Immature natural killer cell (primary cell): ENCODE data around the gene IER3. TPM values are rescaled to one million over a fixed set of nuclear protein-coding genes. Genes with fewer than 3 reads are reported as not detected.

ENCODE experiments used
- DNase-seq, 3 donors: peaks; one replicate each; pipeline ENCODE4 v3.0.0; 2022; ENCODE audit warnings: mixed read lengths in 1 of 3
- H3K27ac Mint-ChIP-seq, 6 donors: one replicate each; pipeline ENCODE4 v1.8.0; 2020; ENCODE audit warnings: mixed read lengths in 6 of 6, mild to moderate bottlenecking in 5 of 6, inconsistent platforms in 4 of 6, moderate library complexity in 3 of 6
- H3K27me3 Mint-ChIP-seq, 3 donors: one replicate each; pipeline ENCODE4 v1.8.0; 2020 to 2021; ENCODE audit warnings: low read depth in 3 of 3, mild to moderate bottlenecking in 3 of 3, mixed read lengths in 3 of 3, moderate library complexity in 3 of 3, inconsistent platforms in 1 of 3
- H3K36me3 Mint-ChIP-seq, 3 donors: one replicate each; pipeline ENCODE4 v1.8.0; 2020; ENCODE audit warnings: mixed read lengths in 3 of 3, inconsistent platforms in 2 of 3, mild to moderate bottlenecking in 2 of 3
- H3K4me1 Mint-ChIP-seq, 2 donors: one replicate each; pipeline ENCODE4 v1.8.0; 2020; ENCODE audit warnings: inconsistent platforms in 2 of 2, mild to moderate bottlenecking in 2 of 2, mixed read lengths in 2 of 2, moderate library complexity in 1 of 2
- H3K4me3 Mint-ChIP-seq, 5 donors: one replicate each; pipeline ENCODE4 v1.8.0; 2020; ENCODE audit warnings: mild to moderate bottlenecking in 5 of 5, mixed read lengths in 5 of 5, inconsistent platforms in 3 of 5, moderate library complexity in 3 of 5
- H3K9me3 Mint-ChIP-seq, 6 donors: one replicate each; pipeline ENCODE4 v1.8.0; 2020; ENCODE audit warnings: mild to moderate bottlenecking in 6 of 6, mixed read lengths in 6 of 6, inconsistent platforms in 4 of 6, moderate library complexity in 3 of 6
- polyA plus RNA-seq, 3 donors: library from polyadenylated mRNA; unstranded; fragments of 300-500 nt; fragmentation: Illumina TruSeq; gene quantifications; one replicate each; pipeline ENCODE4 v1.2.3, GENCODE V29; 2021

The IER3 gene
- 1 to 10 TPM; 1.0 to 2.7 (median 1.6) TPM for polyA plus RNA-seq

DNA sequence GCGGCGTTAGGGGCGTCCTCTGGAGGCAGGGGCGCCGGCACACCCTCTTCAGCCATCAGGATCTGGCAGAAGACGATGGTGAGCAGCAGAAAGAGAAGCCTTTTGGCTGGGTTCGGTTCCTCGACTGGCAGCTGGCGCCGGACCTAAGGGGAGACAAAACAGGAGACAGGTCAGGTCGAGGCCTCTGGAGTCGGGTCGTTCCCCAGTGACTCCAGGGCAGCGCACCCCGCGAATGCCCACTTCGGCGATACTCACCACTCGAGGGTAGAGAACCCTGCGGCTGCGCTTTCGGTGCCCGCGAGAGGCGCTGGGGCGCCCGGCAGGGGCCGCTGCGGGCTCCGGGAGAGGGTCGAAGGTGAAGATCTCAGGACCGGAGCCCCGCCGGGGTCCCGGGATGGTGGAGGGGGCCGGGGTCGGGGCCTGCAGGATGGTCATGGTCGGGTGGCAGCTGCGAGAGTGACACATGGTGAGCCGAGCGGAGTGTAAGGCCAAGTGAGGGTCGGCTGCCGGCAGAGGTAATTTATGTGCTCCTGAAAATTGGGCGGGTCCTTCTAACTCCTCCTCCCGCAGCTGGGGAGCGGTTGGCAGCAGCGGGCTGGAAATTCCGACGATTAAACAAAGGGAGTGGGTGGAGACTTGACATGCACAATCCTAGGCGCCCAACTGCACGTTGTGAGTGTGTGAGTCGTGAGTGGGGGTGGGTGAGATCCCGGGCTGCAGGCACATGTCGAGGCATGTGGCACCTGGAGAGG lies at the start of gene IER3:
TSS of gene IER3 (minus strand) at position 494 of the 752 bp plus-strand sequence. CDS start at position 465, 29 bp downstream.
- Mint-ChIP-seq H3K4me3 (peak within 1 kb of the TSS; percentile 88 to 97 (median 89)), H3K36me3 (peaks cover 9 to 25% (median 12%) of the 10 kb centered on the region in 3 donors), H3K4me1 (peaks cover 43 to 52% of the 10 kb centered on the region in 2 donors), H3K9me3 (peaks cover 0 to 1% (median 0%) of the 10 kb centered on the region in 6 donors), H3K27me3 (peaks cover 3 to 24% (median 4%) of the 10 kb centered on the region in 3 donors), H3K27ac (peak within 1 kb of the TSS; percentile 89 to 97 (median 94))
- DNase-seq, result peak; percentile 61 to 62 (median 62)

GRCh38 chr6:30793521-30794194 lies 49.3 kb upstream of the IER3 start:
- H3K9me3 Mint-ChIP-seq, result no peaks in the 10 kb centered on the region
- peaks cover 21 to 25% of the 10 kb centered on the region in 2 donors for H3K4me1 Mint-ChIP-seq
- peaks cover 0 to 4% (median 0%) of the 10 kb centered on the region in 3 donors for H3K36me3 Mint-ChIP-seq
- peak overlapping the region; percentile 93 to 95 (median 95) for H3K27ac Mint-ChIP-seq
- H3K4me3 Mint-ChIP-seq, result peak overlapping the region; percentile 66 to 88 (median 72)
- peaks cover 0 to 2% (median 0%) of the 10 kb centered on the region in 3 donors for H3K27me3 Mint-ChIP-seq
- DNase-seq, result peak; percentile 35 to 53 (median 42)

DNA sequence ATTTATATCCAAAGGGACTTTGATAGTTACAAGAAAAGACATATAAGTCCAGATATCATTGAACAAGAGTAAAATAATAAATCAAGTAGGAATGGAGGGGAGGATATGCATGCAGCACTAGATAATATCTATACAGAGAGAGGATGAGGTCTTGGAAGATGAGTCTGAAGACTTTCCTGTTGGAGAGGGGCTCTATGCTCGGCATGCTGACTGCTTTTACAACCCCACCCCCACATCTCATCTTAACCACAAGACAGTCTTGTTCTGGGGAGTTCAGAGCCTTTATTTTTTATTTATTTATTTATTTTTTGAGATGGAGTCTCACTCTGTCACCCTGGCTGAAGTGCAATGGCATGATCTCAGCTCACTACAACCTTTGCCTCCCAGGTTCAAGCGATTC lies 48.4 kb upstream of the IER3 start:
- Mint-ChIP-seq H3K9me3 (no peaks in the 10 kb centered on the region), H3K27me3 (peaks cover 0 to 4% (median 2%) of the 10 kb centered on the region in 3 donors), H3K4me1 (peaks cover 25 to 33% of the 10 kb centered on the region in 2 donors), H3K27ac (peak overlapping the region; percentile 68 to 95 (median 84)), H3K4me3 (peak overlapping the region in 1 of 5 donors; percentile 61), H3K36me3 (no peaks in the 10 kb centered on the region)
- DNase-seq, result no peak

GRCh38 chr6:30790724-30791383 lies 46.5 kb upstream of the IER3 start:
- Mint-ChIP-seq H3K4me1 (peaks cover 25 to 42% of the 10 kb centered on the region in 2 donors), H3K27me3 (peaks cover 0 to 4% (median 0%) of the 10 kb centered on the region in 3 donors), H3K27ac (peak overlapping the region in 1 of 6 donors; percentile 49), H3K9me3 (no peaks in the 10 kb centered on the region), H3K36me3 (no peaks in the 10 kb centered on the region), H3K4me3 (no peak overlapping the region)
- no peak for DNase-seq

DNA sequence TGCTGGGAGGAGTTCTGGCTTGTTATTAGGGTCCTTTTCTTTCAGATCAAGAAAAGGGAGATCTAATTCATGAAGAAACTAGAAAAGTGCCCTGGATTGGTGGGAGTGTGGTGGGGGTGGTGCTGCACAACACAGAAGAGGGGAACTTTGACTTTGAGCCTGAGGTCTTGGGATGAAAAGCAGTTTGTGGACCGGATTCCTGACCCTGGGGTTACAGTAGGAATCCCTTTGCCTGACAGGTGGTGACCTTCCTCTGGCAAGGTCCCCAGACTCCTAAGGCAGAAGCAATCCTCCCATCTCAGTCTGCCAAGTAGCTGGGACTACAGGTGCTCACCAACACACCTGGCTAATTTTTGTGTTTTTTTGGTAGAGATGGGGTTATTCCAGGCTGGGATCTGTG lies 45.3 kb upstream of the IER3 start:
- no peak overlapping the region for H3K27ac Mint-ChIP-seq
- H3K36me3 Mint-ChIP-seq, result no peaks in the 10 kb centered on the region
- H3K27me3 Mint-ChIP-seq, result peaks cover 0 to 4% (median 0%) of the 10 kb centered on the region in 3 donors
- H3K4me3 Mint-ChIP-seq, result no peak overlapping the region
- no peak for DNase-seq
- no peaks in the 10 kb centered on the region for H3K9me3 Mint-ChIP-seq
- H3K4me1 Mint-ChIP-seq, result peaks cover 24 to 42% of the 10 kb centered on the region in 2 donors

DNA sequence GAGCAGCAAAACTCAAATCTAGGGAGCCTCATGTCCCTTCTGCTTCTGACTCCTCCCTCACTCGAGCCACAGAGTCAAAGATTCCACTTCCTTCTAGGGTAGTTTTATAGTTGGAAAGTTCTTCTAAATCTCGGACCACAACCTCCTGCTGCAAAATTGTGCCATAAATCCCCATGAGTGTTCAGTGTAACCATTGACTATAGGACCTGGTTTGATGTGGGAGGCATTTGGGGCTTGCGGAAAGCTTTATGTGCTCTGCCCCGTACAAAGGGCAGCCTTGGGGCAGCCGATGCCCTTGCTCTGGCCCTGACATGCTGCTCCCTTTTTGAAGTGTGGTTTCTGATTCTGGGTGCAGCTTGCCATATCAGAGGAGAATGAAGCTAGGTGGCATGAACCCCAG lies 43.6 kb upstream of the IER3 start:
- H3K4me1 Mint-ChIP-seq, result peaks cover 10 to 32% of the 10 kb centered on the region in 2 donors
- H3K27ac Mint-ChIP-seq, result peak overlapping the region in 3 of 6 donors; percentile 13 to 22 (median 22)
- no peaks in the 10 kb centered on the region for H3K9me3 Mint-ChIP-seq
- DNase-seq, result peak in 1 of 3 donors; percentile 11
- H3K36me3 Mint-ChIP-seq, result no peaks in the 10 kb centered on the region
- peaks cover 0 to 4% (median 2%) of the 10 kb centered on the region in 3 donors for H3K27me3 Mint-ChIP-seq
- H3K4me3 Mint-ChIP-seq, result peak overlapping the region in 1 of 5 donors; percentile 53

- Mint-ChIP-seq H3K4me3 (no peak overlapping the region), H3K4me1 (peaks cover 9 to 17% of the 10 kb centered on the region in 2 donors)
These were observed 38.2 kb upstream of the IER3 start for GRCh38 chr6:30782425-30783014.

GRCh38 chr6:30781743-30782424 lies 37.5 kb upstream of the IER3 start:
- peaks cover 9 to 17% of the 10 kb centered on the region in 2 donors for H3K4me1 Mint-ChIP-seq
- peak overlapping the region in 1 of 6 donors; percentile 41 for H3K27ac Mint-ChIP-seq
- peaks cover 0 to 1% (median 0%) of the 10 kb centered on the region in 6 donors for H3K9me3 Mint-ChIP-seq
- DNase-seq, result peak in 1 of 3 donors; percentile 18
- H3K36me3 Mint-ChIP-seq, result no peaks in the 10 kb centered on the region
- peaks cover 0 to 4% (median 3%) of the 10 kb centered on the region in 3 donors for H3K27me3 Mint-ChIP-seq
- H3K4me3 Mint-ChIP-seq, result peak overlapping the region in 1 of 5 donors; percentile 51

More at GRCh38 chr6:30782425-30783014, 38.2 kb upstream of the IER3 start:
- Mint-ChIP-seq H3K27ac (peak overlapping the region in 2 of 6 donors; percentile 37 to 41), H3K9me3 (peaks cover 0 to 1% (median 0%) of the 10 kb centered on the region in 6 donors), H3K36me3 (no peaks in the 10 kb centered on the region), H3K27me3 (peaks cover 0 to 4% (median 3%) of the 10 kb centered on the region in 3 donors)
- no peak for DNase-seq

DNA sequence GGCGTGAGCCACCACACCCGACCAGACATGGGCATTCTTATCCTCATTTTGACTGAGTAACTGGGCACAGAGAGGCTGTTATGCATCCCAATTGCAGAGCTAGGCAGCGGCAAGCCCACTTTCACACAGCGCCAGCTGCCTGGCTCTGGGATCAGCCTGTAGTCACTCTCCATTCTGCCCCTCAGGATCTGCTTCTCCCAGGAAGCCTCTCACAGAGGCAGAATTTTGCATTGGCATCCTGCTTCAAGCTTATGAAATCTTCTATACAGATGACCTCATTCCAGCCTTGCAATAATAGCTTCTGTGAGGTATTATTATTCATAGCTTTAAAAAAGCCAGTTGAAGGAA lies 37.0 kb upstream of the IER3 start:
- Mint-ChIP-seq H3K4me1 (peaks cover 9 to 12% of the 10 kb centered on the region in 2 donors), H3K27me3 (peaks cover 0 to 5% (median 3%) of the 10 kb centered on the region in 3 donors), H3K27ac (no peak overlapping the region), H3K36me3 (no peaks in the 10 kb centered on the region), H3K9me3 (peaks cover 0 to 1% (median 0%) of the 10 kb centered on the region in 6 donors), H3K4me3 (no peak overlapping the region)
- no peak for DNase-seq

GRCh38 chr6:30780642-30780920 lies 36.2 kb upstream of the IER3 start:
- Mint-ChIP-seq H3K36me3 (no peaks in the 10 kb centered on the region), H3K4me1 (peaks cover 9% of the 10 kb centered on the region in 2 donors), H3K27ac (no peak overlapping the region), H3K27me3 (peaks cover 0 to 5% (median 3%) of the 10 kb centered on the region in 3 donors), H3K4me3 (no peak overlapping the region), H3K9me3 (peaks cover 0 to 1% (median 0%) of the 10 kb centered on the region in 6 donors)
- no peak for DNase-seq

DNA sequence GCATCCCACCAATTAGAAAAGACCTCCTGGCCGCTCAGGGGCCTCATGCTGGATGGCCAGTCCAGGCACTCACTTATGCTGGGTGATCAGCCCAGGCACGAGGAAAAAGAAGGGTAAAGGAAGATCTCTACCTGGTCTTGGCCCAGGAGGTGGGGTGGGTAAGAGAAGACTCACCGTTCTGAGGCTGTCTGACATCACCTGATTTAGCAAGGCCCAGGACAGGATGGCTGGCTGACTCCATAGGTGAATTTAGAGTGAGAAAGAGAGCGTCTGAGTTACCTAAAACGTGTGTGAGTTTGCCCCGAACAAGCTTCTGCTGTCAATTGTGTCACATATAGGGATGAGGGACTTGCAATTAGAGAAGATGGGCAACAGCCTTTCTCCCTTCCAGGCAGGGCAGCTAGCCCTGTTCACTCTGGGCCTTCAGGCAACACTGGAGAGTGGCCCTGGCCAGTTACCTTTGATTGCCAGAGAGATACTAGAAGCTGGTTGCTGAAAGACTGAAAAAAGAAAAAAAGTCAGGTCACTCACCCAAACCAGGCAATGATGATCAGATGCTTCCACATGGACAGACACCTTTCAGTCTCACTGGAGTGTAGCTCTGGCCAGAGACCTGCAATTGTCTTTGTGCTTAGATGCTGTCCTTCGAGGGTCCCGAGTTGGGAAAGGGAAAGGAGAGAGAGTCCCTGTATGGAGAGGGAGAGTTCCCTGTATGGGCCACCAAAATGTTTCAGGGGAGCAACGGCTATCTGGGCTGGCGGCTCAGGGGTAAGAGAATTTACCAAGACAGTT lies 35.7 kb upstream of the IER3 start:
- Mint-ChIP-seq H3K36me3 (no peaks in the 10 kb centered on the region), H3K27ac (no peak overlapping the region), H3K27me3 (peaks cover 0 to 5% (median 3%) of the 10 kb centered on the region in 3 donors), H3K4me3 (no peak overlapping the region), H3K9me3 (peaks cover 0 to 1% (median 0%) of the 10 kb centered on the region in 6 donors), H3K4me1 (peaks cover 7 to 9% of the 10 kb centered on the region in 2 donors)
- no peak for DNase-seq

- peaks cover 0 to 1% (median 0%) of the 10 kb centered on the region in 6 donors for H3K9me3 Mint-ChIP-seq
These were observed 33.8 kb upstream of the IER3 start for GRCh38 chr6:30778001-30778635.

More at GRCh38 chr6:30778001-30778635, 33.8 kb upstream of the IER3 start:
- H3K27ac Mint-ChIP-seq, result peak overlapping the region in 1 of 6 donors; percentile 1
- peaks cover 7 to 9% of the 10 kb centered on the region in 2 donors for H3K4me1 Mint-ChIP-seq
- no peaks in the 10 kb centered on the region for H3K36me3 Mint-ChIP-seq
- no peak for DNase-seq
- H3K4me3 Mint-ChIP-seq, result no peak overlapping the region
- peaks cover 0 to 5% (median 2%) of the 10 kb centered on the region in 3 donors for H3K27me3 Mint-ChIP-seq
